ENCODE results near the gene GTF3C2. TPM values are rescaled to one million over a fixed set of nuclear protein-coding genes. Genes with fewer than 3 reads are reported as not detected.

The GTF3C2 gene
- total and polyA plus RNA-seq, 2 of the 13 experiments (the other 11 are each of a cell fraction or from before 2014, with no cell fraction given), result 77.5 to 130 TPM

GRCh38 chr2:27294928-27295327 lies 61.6 kb downstream of the GTF3C2 start:
- TF ChIP-seq CEBPG (CRISPR knock-in tag; IDR thresholded peaks at IDR 0.05) (peak; percentile 60), STAT5B (CRISPR knock-in tag; IDR thresholded peaks at IDR 0.05) (no peak), ZNF441 (CRISPR knock-in tag; IDR thresholded peaks at IDR 0.05; ENCODE audit: borderline replicate concordance) (peak; percentile 45; the same call in 1 of the 2 replicates), CEBPB (IDR thresholded peaks at IDR 0.05; ENCODE audit: borderline replicate concordance, low read depth, low read length) (peak; percentile 51; the same call in 1 of the 2 replicates), ZNF292 (CRISPR knock-in tag; IDR thresholded peaks at IDR 0.05; ENCODE audit: borderline replicate concordance, low read depth) (no peak), ARID5B (CRISPR knock-in tag; IDR thresholded peaks at IDR 0.05) (no peak), MBNL3 (CRISPR knock-in tag; conservative IDR thresholded peaks at IDR 0.05) (no peak), SAP130 (CRISPR knock-in tag; IDR thresholded peaks at IDR 0.05; ENCODE audit: low read depth) (no peak)
- TF ChIP-seq, protein P1, sequence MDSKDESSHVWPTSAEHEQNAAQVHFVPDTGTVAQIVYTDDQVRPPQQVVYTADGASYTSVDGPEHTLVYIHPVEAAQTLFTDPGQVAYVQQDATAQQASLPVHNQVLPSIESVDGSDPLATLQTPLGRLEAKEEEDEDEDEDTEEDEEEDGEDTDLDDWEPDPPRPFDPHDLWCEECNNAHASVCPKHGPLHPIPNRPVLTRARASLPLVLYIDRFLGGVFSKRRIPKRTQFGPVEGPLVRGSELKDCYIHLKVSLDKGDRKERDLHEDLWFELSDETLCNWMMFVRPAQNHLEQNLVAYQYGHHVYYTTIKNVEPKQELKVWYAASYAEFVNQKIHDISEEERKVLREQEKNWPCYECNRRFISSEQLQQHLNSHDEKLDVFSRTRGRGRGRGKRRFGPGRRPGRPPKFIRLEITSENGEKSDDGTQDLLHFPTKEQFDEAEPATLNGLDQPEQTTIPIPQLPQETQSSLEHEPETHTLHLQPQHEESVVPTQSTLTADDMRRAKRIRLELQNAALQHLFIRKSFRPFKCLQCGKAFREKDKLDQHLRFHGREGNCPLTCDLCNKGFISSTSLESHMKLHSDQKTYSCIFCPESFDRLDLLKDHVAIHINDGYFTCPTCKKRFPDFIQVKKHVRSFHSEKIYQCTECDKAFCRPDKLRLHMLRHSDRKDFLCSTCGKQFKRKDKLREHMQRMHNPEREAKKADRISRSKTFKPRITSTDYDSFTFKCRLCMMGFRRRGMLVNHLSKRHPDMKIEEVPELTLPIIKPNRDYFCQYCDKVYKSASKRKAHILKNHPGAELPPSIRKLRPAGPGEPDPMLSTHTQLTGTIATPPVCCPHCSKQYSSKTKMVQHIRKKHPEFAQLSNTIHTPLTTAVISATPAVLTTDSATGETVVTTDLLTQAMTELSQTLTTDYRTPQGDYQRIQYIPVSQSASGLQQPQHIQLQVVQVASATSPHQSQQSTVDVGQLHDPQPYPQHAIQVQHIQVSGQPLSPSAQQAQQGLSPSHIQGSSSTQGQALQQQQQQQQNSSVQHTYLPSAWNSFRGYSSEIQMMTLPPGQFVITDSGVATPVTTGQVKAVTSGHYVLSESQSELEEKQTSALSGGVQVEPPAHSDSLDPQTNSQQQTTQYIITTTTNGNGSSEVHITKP (CRISPR knock-in tag; IDR thresholded peaks at IDR 0.05; ENCODE audit: low read depth), result no peak
- TF ChIP-seq, protein P2, sequence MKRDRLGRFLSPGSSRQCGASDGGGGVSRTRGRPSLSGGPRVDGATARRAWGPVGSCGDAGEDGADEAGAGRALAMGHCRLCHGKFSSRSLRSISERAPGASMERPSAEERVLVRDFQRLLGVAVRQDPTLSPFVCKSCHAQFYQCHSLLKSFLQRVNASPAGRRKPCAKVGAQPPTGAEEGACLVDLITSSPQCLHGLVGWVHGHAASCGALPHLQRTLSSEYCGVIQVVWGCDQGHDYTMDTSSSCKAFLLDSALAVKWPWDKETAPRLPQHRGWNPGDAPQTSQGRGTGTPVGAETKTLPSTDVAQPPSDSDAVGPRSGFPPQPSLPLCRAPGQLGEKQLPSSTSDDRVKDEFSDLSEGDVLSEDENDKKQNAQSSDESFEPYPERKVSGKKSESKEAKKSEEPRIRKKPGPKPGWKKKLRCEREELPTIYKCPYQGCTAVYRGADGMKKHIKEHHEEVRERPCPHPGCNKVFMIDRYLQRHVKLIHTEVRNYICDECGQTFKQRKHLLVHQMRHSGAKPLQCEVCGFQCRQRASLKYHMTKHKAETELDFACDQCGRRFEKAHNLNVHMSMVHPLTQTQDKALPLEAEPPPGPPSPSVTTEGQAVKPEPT (CRISPR knock-in tag; IDR thresholded peaks at IDR 0.05; ENCODE audit: low read depth), result no peak
- intact Hi-C loops (cut with micrococcal nuclease; ENCODE audit: unreplicated experiment), result loop anchor here (5.0 kb wide), 1 partner anchor 198 kb away; no protein-coding TSS in a partner anchor
- in situ Hi-C loops (cut with HindIII; ENCODE audit: extremely low pct_ligation_motif_present, low pct_unique_long_range_greater_than_20kb), result no loop called here
- BruUV-seq (replicated peaks), result no TSS peak
- DNase-seq (ENCODE audit: low spot score) (no peak), ATAC-seq (no peak), FAIRE-seq (no peak)
- H2AFZ ChIP-seq (ENCODE audit: low read length), result no peak overlapping the region
- H3K4me3 ChIP-seq (replicated peaks in 1 of 3; ENCODE audit: insufficient read depth in 1 of 3, low read depth in 2 of 3, low read length in 3 of 3), result no peak overlapping the region
- WGBS (ENCODE audit: low lambda C conversion rate), result 31% methylated on average over 8 of the region's 8 CpGs
- H3K4me1 ChIP-seq (ENCODE audit: insufficient read depth, low read length), result peaks cover 89% of the 10 kb centered on the region
- no peaks in the 10 kb centered on the region for H4K20me1 ChIP-seq (ENCODE audit: insufficient read depth, low read length)
- H3K9ac ChIP-seq (ENCODE audit: insufficient read depth, low read depth, low read length), result no peak overlapping the region
- ChIA-PET CTCF (ENCODE audit: low intra/inter-chr PET ratio, low total read pairs) (no interaction called here), POLR2A (interaction anchor here (3.3 kb wide), 1 partner anchor 7 kb away, joined by 22 read pairs; no protein-coding TSS in a partner anchor)
- no peak overlapping the region for H3K27ac ChIP-seq (ENCODE audit: extremely low read length, insufficient read depth, low read length)
- no peaks in the 10 kb centered on the region for H3K9me3 ChIP-seq (ENCODE audit: low read length)
- no peaks in the 10 kb centered on the region; a peak in 1 of 5 replicates for H3K27me3 ChIP-seq (ENCODE audit: control insufficient read depth in 1 of 2, insufficient read depth in 2 of 2, low read length in 2 of 2)
- H3K79me2 ChIP-seq (ENCODE audit: insufficient read depth, low read length), result no peaks in the 10 kb centered on the region
- no peaks in the 10 kb centered on the region for H3K36me3 ChIP-seq (replicated peaks in 1 of 2; ENCODE audit: control insufficient read depth in 1 of 2, insufficient read depth in 2 of 2, low read length in 2 of 2)
- no peak overlapping the region for H3K4me2 ChIP-seq (ENCODE audit: low read depth, low read length)
